NT2/D1 (cell line): Measurements from ENCODE around the gene ERH.

Source experiments
- SUZ12 ChIP-seq: IDR thresholded peaks from 2 replicates; pipeline ENCODE4 v1.6.1; 2011; ENCODE audit not compliant: insufficient read length, insufficient read depth; ENCODE audit errors: extremely low read depth
- ZNF274 ChIP-seq: IDR thresholded peaks from 2 replicates; pipeline ENCODE4 v1.6.1; 2011; ENCODE audit warnings: mild to moderate bottlenecking, low read depth, low read length

DNA sequence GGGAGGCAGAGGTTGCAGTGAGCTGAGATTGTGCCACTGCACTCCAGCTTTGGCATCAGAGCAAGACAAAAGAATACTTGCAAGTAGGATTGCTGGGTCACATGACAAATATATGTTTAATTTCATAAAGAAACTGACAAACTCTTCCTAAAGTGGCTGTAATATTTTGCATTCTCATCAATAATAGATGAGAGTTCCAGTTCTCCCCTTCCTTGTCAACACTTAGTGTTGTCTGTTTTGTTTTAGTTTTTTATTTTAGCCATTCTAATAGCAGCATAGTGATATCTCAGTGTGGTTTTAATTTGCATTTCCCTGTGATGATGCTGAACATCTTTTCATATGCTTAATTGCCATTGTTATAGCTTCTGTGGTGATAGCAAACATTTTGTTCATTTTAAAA, 31.5 kb upstream of the ERH start:
- TF ChIP-seq ZNF274: no peak
- TF ChIP-seq SUZ12: no peak
